WTC11 (cell line): ENCODE data around the gene SLIT3. TPM values are rescaled to one million over a fixed set of nuclear protein-coding genes. Genes with fewer than 3 reads are reported as not detected.

Source experiments
- ATAC-seq: fragments of 200-7000 bp; cut with Tn5 transposase; 2 replicates; pipeline ENCODE4 v1.10.0; 2021; ENCODE audit warnings: mild to moderate bottlenecking, moderate library complexity
- CTCF ChIA-PET: fragments of 300-600 bp; sonication (Branson Sonifier 250); formaldehyde crosslinking; loops from one replicate; lab custom pipeline; 2021; ENCODE audit warnings: antibody characterized with exemption; lab: Charles Lee
- POLR2A ChIA-PET: fragments of 350-600 bp; sonication (Branson Sonifier 250); formaldehyde crosslinking; loops from one replicate; lab custom pipeline; 2021; ENCODE audit warnings: antibody characterized with exemption; lab: Charles Lee
- DNase-seq: peaks from one replicate; pipeline ENCODE4 v3.0.0; 2021; ENCODE audit warnings: low spot score
- H3K27ac Mint-ChIP-seq: 2 replicates; pipeline ENCODE4 v1.8.0; 2021; ENCODE audit warnings: mixed read lengths
- H3K27me3 Mint-ChIP-seq: 2 replicates; pipeline ENCODE4 v1.8.0; 2021; ENCODE audit warnings: low read depth, mild to moderate bottlenecking, moderate library complexity, mixed read lengths
- H3K36me3 Mint-ChIP-seq: 2 replicates; pipeline ENCODE4 v1.8.0; 2021; ENCODE audit warnings: mixed read lengths
- H3K4me1 Mint-ChIP-seq: 2 replicates; pipeline ENCODE4 v1.8.0; 2022; ENCODE audit warnings: mixed read lengths
- H3K4me3 Mint-ChIP-seq: 2 replicates; pipeline ENCODE4 v1.8.0; 2021; ENCODE audit warnings: mild to moderate bottlenecking, moderate library complexity, mixed read lengths
- H3K9me3 Mint-ChIP-seq: 2 replicates; pipeline ENCODE4 v1.8.0; 2021; ENCODE audit warnings: mixed read lengths
- AFF4 ChIP-seq: sonication (generic); formaldehyde crosslinking; IDR thresholded peaks from 2 replicates; pipeline ENCODE4 v1.8.1; 2023; ENCODE audit warnings: mild to moderate bottlenecking, missing genetic modification reagents, borderline replicate concordance
- ATF1 ChIP-seq: sonication (generic); formaldehyde crosslinking; IDR thresholded peaks from 2 replicates; pipeline ENCODE4 v1.8.1; 2023; ENCODE audit warnings: mild to moderate bottlenecking, moderate library complexity, missing genetic modification reagents
- ATF6 ChIP-seq: sonication (generic); formaldehyde crosslinking; IDR thresholded peaks from 2 replicates; pipeline ENCODE4 v1.8.1; 2023; ENCODE audit warnings: mild to moderate bottlenecking, missing genetic modification reagents
- CDX4 ChIP-seq: fragments of 250-450 bp; sonication (Bioruptor Pico); IDR thresholded peaks from 2 replicates; pipeline ENCODE4 v1.9.0; 2021; ENCODE audit warnings: moderate library complexity, mild to moderate bottlenecking, inconsistent platforms, borderline replicate concordance
- CREB1 ChIP-seq: sonication (generic); formaldehyde crosslinking; IDR thresholded peaks from 2 replicates; pipeline ENCODE4 v1.8.0; 2023; ENCODE audit warnings: mild to moderate bottlenecking, missing genetic modification reagents
- E2F5 ChIP-seq: sonication (generic); formaldehyde crosslinking; IDR thresholded peaks from 2 replicates; pipeline ENCODE4 v1.8.1; 2022; ENCODE audit warnings: mild to moderate bottlenecking, moderate library complexity, missing genetic modification reagents
- ELF4 ChIP-seq: sonication (generic); formaldehyde crosslinking; IDR thresholded peaks from 2 replicates; pipeline ENCODE4 v1.8.1; 2022; ENCODE audit warnings: low read depth, mild to moderate bottlenecking, moderate library complexity, missing genetic modification reagents
- NFE2L1 ChIP-seq: sonication (generic); formaldehyde crosslinking; IDR thresholded peaks from 2 replicates; pipeline ENCODE4 v1.8.1; 2023; ENCODE audit warnings: missing genetic modification reagents
- STAT6 ChIP-seq: sonication (generic); formaldehyde crosslinking; conservative IDR thresholded peaks from 2 replicates; pipeline ENCODE4 v1.8.1; 2023; ENCODE audit warnings: mild to moderate bottlenecking, low read depth, missing genetic modification reagents, moderate library complexity
- TCF7 ChIP-seq: sonication (generic); formaldehyde crosslinking; IDR thresholded peaks from 2 replicates; pipeline ENCODE4 v1.8.0; 2022; ENCODE audit warnings: mild to moderate bottlenecking, low read depth, missing genetic modification reagents, moderate library complexity
- TP53 ChIP-seq: sonication (generic); formaldehyde crosslinking; IDR thresholded peaks from 2 replicates; pipeline ENCODE4 v1.8.1; 2023; ENCODE audit warnings: mild to moderate bottlenecking, missing genetic modification reagents
- ZNF121 ChIP-seq: sonication (generic); formaldehyde crosslinking; IDR thresholded peaks from 2 replicates; pipeline ENCODE4 v1.8.0; 2023; ENCODE audit warnings: missing genetic modification reagents
- ZNF263 ChIP-seq: sonication (generic); formaldehyde crosslinking; IDR thresholded peaks from 2 replicates; pipeline ENCODE4 v1.8.1; 2022; ENCODE audit warnings: low read depth, mild to moderate bottlenecking, moderate library complexity, missing genetic modification reagents
- total RNA-seq: library from RNA; stranded (reverse); gene quantifications from 3 replicates; pipeline ENCODE4 v1.2.3, GENCODE V29; 2021
- TF ChIP-seq, protein P1 (sequence below): sonication (generic); formaldehyde crosslinking; IDR thresholded peaks from 2 replicates; pipeline ENCODE4 v1.8.0; 2022; ENCODE audit warnings: mild to moderate bottlenecking, missing genetic modification reagents
- TF ChIP-seq, protein P2 (sequence below): sonication (generic); formaldehyde crosslinking; IDR thresholded peaks from 2 replicates; pipeline ENCODE4 v1.8.1; 2023; ENCODE audit warnings: mild to moderate bottlenecking, missing genetic modification reagents, moderate library complexity
- TF ChIP-seq, protein P3 (sequence below): sonication (generic); formaldehyde crosslinking; conservative IDR thresholded peaks from 2 replicates; pipeline ENCODE4 v1.8.1; 2022; ENCODE audit warnings: mild to moderate bottlenecking, missing genetic modification reagents
- TF ChIP-seq, protein P4 (sequence below): sonication (generic); formaldehyde crosslinking; IDR thresholded peaks from 2 replicates; pipeline ENCODE4 v1.8.0; 2022; ENCODE audit warnings: mild to moderate bottlenecking, missing genetic modification reagents

The SLIT3 gene
- total RNA-seq, 1 experiment from 2014 or later: 1.9 TPM

DNA sequence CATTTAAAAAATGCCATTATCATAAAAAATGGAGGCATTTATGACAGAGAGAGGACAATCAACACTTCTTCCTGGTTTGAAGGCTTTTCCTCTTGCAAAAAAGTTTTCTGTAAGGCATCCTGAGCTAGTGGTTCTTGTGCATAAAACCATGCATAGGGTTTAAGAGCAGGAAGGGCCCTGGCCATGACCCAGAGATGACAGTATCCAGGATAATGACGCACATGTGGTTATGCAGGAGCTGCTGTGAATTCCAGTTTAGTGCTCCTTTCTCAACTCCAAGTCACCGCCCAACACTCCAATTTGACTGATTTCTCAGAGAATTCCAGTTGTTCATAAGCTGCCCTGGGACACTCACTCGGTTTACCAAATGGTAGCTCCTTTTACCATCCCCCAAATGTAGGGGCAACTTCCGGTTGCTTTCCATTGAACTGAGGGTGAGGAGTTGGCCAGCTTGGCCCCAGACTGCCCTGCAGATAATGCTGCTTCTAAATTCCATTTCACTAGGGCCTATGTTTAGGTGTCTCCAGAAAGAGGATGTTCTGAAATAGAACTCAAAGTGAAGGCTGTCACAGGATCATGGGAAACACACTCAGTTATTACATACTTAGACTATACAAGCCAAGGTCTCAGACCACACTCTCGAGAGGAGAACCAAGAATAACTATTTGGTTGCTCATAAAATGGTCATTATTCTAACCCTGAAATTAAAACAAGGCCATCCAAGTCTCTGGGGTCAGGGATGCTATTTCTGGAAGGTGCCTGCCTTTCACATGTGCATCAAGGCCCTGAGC lies 179.1 kb downstream of the SLIT3 start:
- ChIA-PET POLR2A (no interaction called here), CTCF (interaction anchor here (1.7 kb wide), 1 partner anchor 32 kb away, joined by 3 read pairs; no protein-coding TSS in a partner anchor)
- DNase-seq: no peak
- peaks cover 37% of the 10 kb centered on the region for H3K4me1 Mint-ChIP-seq
- peaks cover 8% of the 10 kb centered on the region; the same call in 1 of the 2 replicates for H3K36me3 Mint-ChIP-seq
- no peak for TF ChIP-seq ZNF263
- TF ChIP-seq, protein P1, sequence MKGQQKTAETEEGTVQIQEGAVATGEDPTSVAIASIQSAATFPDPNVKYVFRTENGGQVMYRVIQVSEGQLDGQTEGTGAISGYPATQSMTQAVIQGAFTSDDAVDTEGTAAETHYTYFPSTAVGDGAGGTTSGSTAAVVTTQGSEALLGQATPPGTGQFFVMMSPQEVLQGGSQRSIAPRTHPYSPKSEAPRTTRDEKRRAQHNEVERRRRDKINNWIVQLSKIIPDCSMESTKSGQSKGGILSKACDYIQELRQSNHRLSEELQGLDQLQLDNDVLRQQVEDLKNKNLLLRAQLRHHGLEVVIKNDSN (CRISPR knock-in tag): no peak
- TF ChIP-seq, all 79 proteins: peak for 0
- H3K27ac Mint-ChIP-seq: no peak overlapping the region
- no peak for ATAC-seq
- no peaks in the 10 kb centered on the region for H3K27me3 Mint-ChIP-seq
- no peak overlapping the region for H3K4me3 Mint-ChIP-seq
- H3K9me3 Mint-ChIP-seq: peaks cover 14% of the 10 kb centered on the region

DNA sequence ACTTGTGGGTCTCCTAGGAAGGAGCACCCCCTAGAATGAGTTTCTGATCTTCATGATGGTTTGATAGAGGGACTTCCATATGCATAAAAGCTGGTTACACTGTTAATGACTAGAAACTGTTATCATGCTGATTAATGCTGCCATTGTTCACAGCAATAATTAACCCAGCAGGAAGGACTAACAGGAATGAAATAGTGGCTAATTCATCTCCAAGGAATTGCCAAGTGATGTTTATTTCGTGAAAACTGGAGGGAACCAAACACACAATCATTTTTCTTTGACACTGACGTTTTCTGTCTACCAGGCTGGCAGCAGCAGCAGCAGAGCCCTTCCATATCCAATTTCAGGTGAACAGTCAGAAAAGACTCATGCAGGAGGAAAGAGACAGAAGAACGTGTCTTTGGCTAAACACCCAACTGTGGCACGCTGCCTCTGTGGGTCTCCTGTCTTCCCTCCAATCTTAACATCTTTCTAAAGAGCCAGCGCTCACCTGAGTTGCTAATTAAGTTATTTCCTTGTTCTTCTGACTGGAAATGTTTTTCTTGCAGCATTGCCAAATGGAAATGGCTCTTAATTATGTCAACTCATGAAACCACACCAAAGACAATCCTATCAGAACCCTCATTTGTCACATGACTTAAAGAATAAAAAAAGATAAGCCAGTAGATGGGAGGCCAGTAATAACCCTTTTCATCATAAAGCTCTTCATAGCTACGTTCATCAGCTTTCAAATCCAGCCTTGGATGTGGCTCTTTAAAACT lies 181.5 kb downstream of the SLIT3 start:
- H3K27me3 Mint-ChIP-seq: no peaks in the 10 kb centered on the region
- peaks cover 8% of the 10 kb centered on the region; the same call in 1 of the 2 replicates for H3K36me3 Mint-ChIP-seq
- ATAC-seq (no peak), DNase-seq (no peak)
- CTCF ChIA-PET: no interaction called here
- no peak overlapping the region for H3K27ac Mint-ChIP-seq
- peaks cover 27% of the 10 kb centered on the region for H3K4me1 Mint-ChIP-seq
- H3K9me3 Mint-ChIP-seq: peaks cover 14% of the 10 kb centered on the region
- POLR2A ChIA-PET: no interaction called here
- no peak overlapping the region for H3K4me3 Mint-ChIP-seq
- TF ChIP-seq, protein P2, sequence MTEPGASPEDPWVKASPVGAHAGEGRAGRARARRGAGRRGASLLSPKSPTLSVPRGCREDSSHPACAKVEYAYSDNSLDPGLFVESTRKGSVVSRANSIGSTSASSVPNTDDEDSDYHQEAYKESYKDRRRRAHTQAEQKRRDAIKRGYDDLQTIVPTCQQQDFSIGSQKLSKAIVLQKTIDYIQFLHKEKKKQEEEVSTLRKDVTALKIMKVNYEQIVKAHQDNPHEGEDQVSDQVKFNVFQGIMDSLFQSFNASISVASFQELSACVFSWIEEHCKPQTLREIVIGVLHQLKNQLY (CRISPR knock-in tag): no peak
- no peak for TF ChIP-seq AFF4
- TF ChIP-seq ATF6 (CRISPR knock-in tag): no peak
- no peak for TF ChIP-seq ELF4 (CRISPR knock-in tag)
- no peak for TF ChIP-seq E2F5 (CRISPR knock-in tag)
- TF ChIP-seq CDX4 (CRISPR knock-in tag): no peak
- TF ChIP-seq, protein P3, sequence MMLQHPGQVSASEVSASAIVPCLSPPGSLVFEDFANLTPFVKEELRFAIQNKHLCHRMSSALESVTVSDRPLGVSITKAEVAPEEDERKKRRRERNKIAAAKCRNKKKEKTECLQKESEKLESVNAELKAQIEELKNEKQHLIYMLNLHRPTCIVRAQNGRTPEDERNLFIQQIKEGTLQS (CRISPR knock-in tag): no peak
- TF ChIP-seq, protein P4, sequence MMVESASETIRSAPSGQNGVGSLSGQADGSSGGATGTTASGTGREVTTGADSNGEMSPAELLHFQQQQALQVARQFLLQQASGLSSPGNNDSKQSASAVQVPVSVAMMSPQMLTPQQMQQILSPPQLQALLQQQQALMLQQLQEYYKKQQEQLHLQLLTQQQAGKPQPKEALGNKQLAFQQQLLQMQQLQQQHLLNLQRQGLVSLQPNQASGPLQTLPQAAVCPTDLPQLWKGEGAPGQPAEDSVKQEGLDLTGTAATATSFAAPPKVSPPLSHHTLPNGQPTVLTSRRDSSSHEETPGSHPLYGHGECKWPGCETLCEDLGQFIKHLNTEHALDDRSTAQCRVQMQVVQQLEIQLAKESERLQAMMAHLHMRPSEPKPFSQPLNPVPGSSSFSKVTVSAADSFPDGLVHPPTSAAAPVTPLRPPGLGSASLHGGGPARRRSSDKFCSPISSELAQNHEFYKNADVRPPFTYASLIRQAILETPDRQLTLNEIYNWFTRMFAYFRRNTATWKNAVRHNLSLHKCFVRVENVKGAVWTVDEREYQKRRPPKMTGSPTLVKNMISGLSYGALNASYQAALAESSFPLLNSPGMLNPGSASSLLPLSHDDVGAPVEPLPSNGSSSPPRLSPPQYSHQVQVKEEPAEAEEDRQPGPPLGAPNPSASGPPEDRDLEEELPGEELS (CRISPR knock-in tag): no peak
- TF ChIP-seq CREB1 (CRISPR knock-in tag): no peak
- TF ChIP-seq ATF1 (CRISPR knock-in tag): no peak
- no peak for TF ChIP-seq TP53 (CRISPR knock-in tag)
- no peak for TF ChIP-seq TCF7 (CRISPR knock-in tag)
- TF ChIP-seq NFE2L1: no peak
- no peak for TF ChIP-seq ZNF121 (CRISPR knock-in tag)
- TF ChIP-seq STAT6 (CRISPR knock-in tag): no peak
